SJSA1 (cell line): Measurements from ENCODE around the gene NADSYN1. TPM values are rescaled to one million over a fixed set of nuclear protein-coding genes. Genes with fewer than 3 reads are reported as not detected.

Source experiments
- DNase-seq, 2 experiments: peaks; one replicate each; pipeline ENCODE4 v3.0.0-alpha.2; 2015 to 2020; ENCODE audit warnings: low spot score in 2 of 2, low read depth in 1 of 2
- H3K27ac ChIP-seq: fragments of 250-450 bp; sonication (Bioruptor Pico); 2 replicates; pipeline ENCODE4 v1.5.1; 2020; ENCODE audit warnings: mild to moderate bottlenecking, moderate library complexity
- H3K27me3 ChIP-seq: fragments of 250-450 bp; sonication (Bioruptor Pico); replicated peaks from 2 replicates; pipeline ENCODE4 v1.5.1; 2020; ENCODE audit warnings: mild to moderate bottlenecking, moderate library complexity
- H3K36me3 ChIP-seq: fragments of 250-450 bp; sonication (Bioruptor Pico); 2 replicates; pipeline ENCODE4 v1.5.1; 2020; ENCODE audit warnings: mild to moderate bottlenecking
- H3K4me1 ChIP-seq: fragments of 250-450 bp; sonication (Bioruptor Pico); replicated peaks from 2 replicates; pipeline ENCODE4 v1.6.1; 2021; ENCODE audit warnings: mild to moderate bottlenecking
- H3K4me3 ChIP-seq: fragments of 250-450 bp; sonication (Bioruptor Pico); 2 replicates; pipeline ENCODE4 v1.5.1; 2020; ENCODE audit warnings: mild to moderate bottlenecking
- H3K9me3 ChIP-seq: fragments of 250-450 bp; sonication (Bioruptor Pico); replicated peaks from 2 replicates; pipeline ENCODE4 v1.5.1; 2020; ENCODE audit warnings: mild to moderate bottlenecking
- total RNA-seq: library from RNA; depleted of rRNA; stranded (reverse); fragments of >200 nt; shearing (Covaris generic); gene quantifications from 2 replicates; pipeline ENCODE4 v1.2.3, GENCODE V29; 2014; rRNA removed

The NADSYN1 gene
- total RNA-seq, 1 experiment from 2014 or later: 26.1 TPM

DNA sequence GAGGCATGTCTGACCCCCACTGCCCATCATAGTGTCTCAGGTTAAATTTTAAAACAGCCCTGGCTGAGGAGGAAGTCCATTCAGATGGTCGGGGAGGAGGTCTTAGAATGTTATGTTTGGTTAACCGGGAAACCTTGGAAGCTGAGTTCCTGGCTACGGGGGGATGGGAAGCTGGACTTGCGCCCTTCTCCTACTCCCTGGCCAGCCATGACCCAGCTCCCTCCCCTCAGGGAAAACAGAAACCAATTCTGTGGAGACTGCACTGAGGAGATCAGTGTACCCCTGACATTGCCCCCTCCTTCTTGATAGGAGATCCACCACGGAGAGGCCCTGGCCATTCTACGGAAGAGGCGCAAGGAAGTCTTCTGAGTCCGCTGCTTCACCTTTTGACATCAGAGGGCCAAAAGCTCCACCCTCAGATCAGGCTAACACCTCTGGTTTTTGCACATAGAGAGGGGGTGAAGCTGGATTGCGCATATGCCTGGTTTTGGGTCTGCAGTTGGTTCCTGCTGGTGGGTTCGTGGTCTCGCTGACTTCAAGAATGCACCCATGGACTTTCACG lies 92.5 kb downstream of the NADSYN1 start:
- Histone ChIP-seq H3K4me3 (no peak overlapping the region), H3K36me3 (no peaks in the 10 kb centered on the region), H3K27me3 (no peaks in the 10 kb centered on the region), H3K4me1 (no peaks in the 10 kb centered on the region), H3K27ac (no peak overlapping the region), H3K9me3 (no peaks in the 10 kb centered on the region)
- DNase-seq: no peak

DNA sequence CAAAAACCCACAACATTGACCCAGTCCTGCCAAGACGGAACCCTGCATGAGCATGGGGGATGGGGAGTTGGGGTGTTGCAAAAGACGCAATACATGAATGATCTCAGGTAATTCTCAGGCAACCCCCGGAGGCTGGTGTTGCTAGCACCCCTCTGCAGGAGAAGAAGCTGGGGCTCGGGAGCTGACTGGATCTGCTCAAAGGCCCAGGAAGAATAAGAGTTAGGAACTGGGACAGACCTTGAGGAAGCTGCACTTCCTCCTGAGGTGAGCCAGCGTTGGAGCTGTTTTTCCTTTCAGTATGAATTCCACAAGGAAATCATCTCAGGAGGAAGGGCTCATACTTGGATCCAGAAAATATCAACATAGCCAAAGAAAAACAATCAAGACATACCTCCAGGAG lies 95.1 kb downstream of the NADSYN1 start, which contains the start of gene KRTAP5-9:
Gene KRTAP5-9 (plus strand): TSS at position 301 of the 400 bp plus-strand sequence. CDS start 238 bp downstream, outside the sequence.
- DNase-seq: no peak
- Histone ChIP-seq H3K36me3 (no peaks in the 10 kb centered on the region), H3K4me1 (no peaks in the 10 kb centered on the region), H3K4me3 (no peak within 1 kb of the TSS), H3K27ac (no peak within 1 kb of the TSS), H3K9me3 (no peaks in the 10 kb centered on the region), H3K27me3 (no peaks in the 10 kb centered on the region)

DNA sequence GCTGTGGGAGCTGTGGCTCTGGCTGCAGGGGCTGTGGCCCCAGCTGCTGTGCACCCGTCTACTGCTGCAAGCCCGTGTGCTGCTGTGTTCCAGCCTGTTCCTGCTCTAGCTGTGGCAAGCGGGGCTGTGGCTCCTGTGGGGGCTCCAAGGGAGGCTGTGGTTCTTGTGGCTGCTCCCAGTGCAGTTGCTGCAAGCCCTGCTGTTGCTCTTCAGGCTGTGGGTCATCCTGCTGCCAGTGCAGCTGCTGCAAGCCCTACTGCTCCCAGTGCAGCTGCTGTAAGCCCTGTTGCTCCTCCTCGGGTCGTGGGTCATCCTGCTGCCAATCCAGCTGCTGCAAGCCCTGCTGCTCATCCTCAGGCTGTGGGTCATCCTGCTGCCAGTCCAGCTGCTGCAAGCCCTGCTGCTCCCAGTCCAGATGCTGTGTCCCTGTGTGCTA lies 95.7 kb downstream of the NADSYN1 start:
- no peaks in the 10 kb centered on the region for H3K36me3 ChIP-seq
- H3K9me3 ChIP-seq: no peaks in the 10 kb centered on the region
- H3K4me3 ChIP-seq: no peak overlapping the region
- no peak overlapping the region for H3K27ac ChIP-seq
- DNase-seq: no peak
- H3K4me1 ChIP-seq: no peaks in the 10 kb centered on the region
- no peaks in the 10 kb centered on the region for H3K27me3 ChIP-seq

Other genes with a start within 250 kb of the NADSYN1 start
- gene SHANK2, start 200.6 kb upstream of the NADSYN1 start, total RNA-seq: 3.3 and 10.7 TPM in 2 replicates
- gene DHCR7, start 4.8 kb upstream of the NADSYN1 start, total RNA-seq: 9.2 and 15.4 TPM in 2 replicates
- gene KRTAP5-7, start 74.1 kb downstream of the NADSYN1 start, total RNA-seq: not detected in 2 replicates
- gene KRTAP5-8, start 84.8 kb downstream of the NADSYN1 start, total RNA-seq: not detected in 2 replicates
- not detected in 2 replicates for gene KRTAP5-9, start 95.2 kb downstream of the NADSYN1 start, total RNA-seq
- gene KRTAP5-10, start 112.4 kb downstream of the NADSYN1 start, total RNA-seq: not detected in 2 replicates
- gene KRTAP5-11, start 129.7 kb downstream of the NADSYN1 start, total RNA-seq: not detected in 2 replicates